Neural cell (in vitro differentiated cells): ENCODE results near the gene FOXO6.
"Not testable (repeated sequence)": the region's sequence is repeated elsewhere in the genome, so short reads cannot be mapped to it uniquely, and the experiment has no call there.

Experiments
- POLR2AphosphoS5 ChIP-seq: IDR thresholded peaks from 2 replicates; pipeline ENCODE4 v1.6.1; 2012
- TF ChIP-seq, protein P1 (sequence below): fragments of 450-650 bp; IDR thresholded peaks from 2 replicates; pipeline ENCODE4 v1.5.1; 2014; ENCODE audit warnings: antibody characterized with exemption, mild to moderate bottlenecking, moderate library complexity; ENCODE audit not compliant: poor library complexity, severe bottlenecking

DNA sequence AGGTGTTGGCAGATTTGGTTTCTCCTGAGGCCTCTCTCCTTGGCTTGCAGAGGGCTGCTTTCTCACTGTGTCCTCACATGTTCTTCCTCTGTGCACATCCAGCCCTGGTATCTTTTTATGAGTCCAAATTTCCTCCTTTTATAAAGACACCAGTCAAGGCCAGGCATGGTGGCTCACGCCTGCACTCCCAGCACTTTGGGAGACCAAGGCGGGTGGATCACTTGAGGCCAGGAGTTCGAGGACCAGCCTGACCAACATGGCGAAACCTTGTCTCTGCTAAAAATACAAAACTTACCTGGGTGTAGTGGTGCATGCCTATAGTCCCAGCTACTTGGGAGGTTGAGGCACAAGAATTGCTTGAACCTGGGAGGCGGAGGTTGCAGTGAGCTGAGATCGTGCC is 29.1 kb upstream of the FOXO6 start:
- TF ChIP-seq, protein P1, sequence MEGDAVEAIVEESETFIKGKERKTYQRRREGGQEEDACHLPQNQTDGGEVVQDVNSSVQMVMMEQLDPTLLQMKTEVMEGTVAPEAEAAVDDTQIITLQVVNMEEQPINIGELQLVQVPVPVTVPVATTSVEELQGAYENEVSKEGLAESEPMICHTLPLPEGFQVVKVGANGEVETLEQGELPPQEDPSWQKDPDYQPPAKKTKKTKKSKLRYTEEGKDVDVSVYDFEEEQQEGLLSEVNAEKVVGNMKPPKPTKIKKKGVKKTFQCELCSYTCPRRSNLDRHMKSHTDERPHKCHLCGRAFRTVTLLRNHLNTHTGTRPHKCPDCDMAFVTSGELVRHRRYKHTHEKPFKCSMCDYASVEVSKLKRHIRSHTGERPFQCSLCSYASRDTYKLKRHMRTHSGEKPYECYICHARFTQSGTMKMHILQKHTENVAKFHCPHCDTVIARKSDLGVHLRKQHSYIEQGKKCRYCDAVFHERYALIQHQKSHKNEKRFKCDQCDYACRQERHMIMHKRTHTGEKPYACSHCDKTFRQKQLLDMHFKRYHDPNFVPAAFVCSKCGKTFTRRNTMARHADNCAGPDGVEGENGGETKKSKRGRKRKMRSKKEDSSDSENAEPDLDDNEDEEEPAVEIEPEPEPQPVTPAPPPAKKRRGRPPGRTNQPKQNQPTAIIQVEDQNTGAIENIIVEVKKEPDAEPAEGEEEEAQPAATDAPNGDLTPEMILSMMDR: not testable (repeated sequence)
- not testable (repeated sequence) for TF ChIP-seq POLR2AphosphoS5
